Endothelial cell of umbilical vein (primary cell): ENCODE data around the gene DNAJC4. TPM values are rescaled to one million over a fixed set of nuclear protein-coding genes. Genes with fewer than 3 reads are reported as not detected.
A peak's percentile ranks its signal among the peaks of the same experiment; 100 is the strongest.

Experiments
- BruUV-seq: library from RNA; stranded (reverse); fragments of 400-500 nt; replicated peaks from 2 replicates; lab custom pipeline; 2021; lab: Mats Ljungman, UMichigan
- CTCF ChIA-PET: fragments of 300-600, 350-600 bp; sonication (Branson Sonifier 250); formaldehyde crosslinking; loops from one replicate; lab custom pipeline; 2021; ENCODE audit warnings: antibody characterized with exemption, inconsistent platforms; lab: Charles Lee
- POLR2A ChIA-PET: fragments of 300-600, 350-600 bp; sonication (Branson Sonifier 250); formaldehyde crosslinking; loops from one replicate; lab custom pipeline; 2021; ENCODE audit warnings: antibody characterized with exemption, inconsistent platforms; lab: Charles Lee
- DNase-seq: peaks from one replicate; pipeline ENCODE4 v3.0.0-alpha.2; 2011; ENCODE audit warnings: low read depth, low spot score
- FAIRE-seq: peaks from 2 replicates; lab custom pipeline; 2011; peaks lifted over from hg19 to GRCh38; lab: Jason Lieb, UNC
- H2AFZ ChIP-seq: 2 replicates; pipeline ENCODE4 v1.6.0; 2012; ENCODE audit warnings: low read depth, low read length, control low read depth, inconsistent platforms
- H3K27ac ChIP-seq: 2 replicates; pipeline ENCODE4 v1.5.1; 2011; ENCODE audit warnings: low read depth, mild to moderate bottlenecking, control low read depth, low read length, moderate library complexity; ENCODE audit not compliant: insufficient read depth
- H3K27me3 ChIP-seq, 2 experiments: 2 replicates each; pipeline versions ENCODE4 v1.6.0 to v1.6.1; 2011; ENCODE audit warnings: low read length in 2 of 2, mixed read lengths in 1 of 2; ENCODE audit not compliant: control insufficient read depth in 2 of 2, insufficient read depth in 2 of 2
- H3K36me3 ChIP-seq, 2 experiments: 2 replicates in 1 of 2; 3 replicates in 1 of 2; pipeline ENCODE4 v1.5.1; 2011; ENCODE audit warnings: low read length in 2 of 2, mild to moderate bottlenecking in 1 of 2, moderate library complexity in 1 of 2; ENCODE audit not compliant: control insufficient read depth in 2 of 2, insufficient read depth in 2 of 2; ENCODE audit errors: extremely low read depth in 1 of 2
- H3K4me1 ChIP-seq: 3 replicates; pipeline ENCODE4 v1.5.1; 2011; ENCODE audit warnings: mild to moderate bottlenecking, low read length; ENCODE audit not compliant: control insufficient read depth, insufficient read depth; ENCODE audit errors: extremely low read depth
- H3K4me2 ChIP-seq: 2 replicates; pipeline ENCODE4 v1.6.1; 2011; ENCODE audit warnings: low read length, control low read depth, mixed read lengths; ENCODE audit not compliant: insufficient read depth
- H3K4me3 ChIP-seq, 3 experiments: fragments of 200-600 bp in 1 of 3; sonication (generic), shearing (Covaris generic) in 1 of 3; replicated peaks in 1 of 3; 2 replicates each; pipeline ENCODE4 v1.5.1; 2011 to 2016; ENCODE audit warnings: control low read depth in 3 of 3, low read length in 3 of 3, mild to moderate bottlenecking in 2 of 3, inconsistent platforms in 1 of 3, low read depth in 1 of 3, moderate library complexity in 1 of 3; ENCODE audit not compliant: insufficient read depth in 1 of 3
- H3K79me2 ChIP-seq: 2 replicates; pipeline ENCODE4 v1.6.0; 2012; ENCODE audit warnings: low read length, inconsistent platforms; ENCODE audit not compliant: control insufficient read depth, insufficient read depth
- H3K9ac ChIP-seq: replicated peaks from 2 replicates; pipeline ENCODE3; 2011; ENCODE audit warnings: low read length, control low read depth; ENCODE audit not compliant: insufficient read depth; ENCODE audit errors: extremely low read depth
- H3K9me1 ChIP-seq: replicated peaks from 3 replicates; pipeline ENCODE4 v1.6.0; 2011; ENCODE audit warnings: mild to moderate bottlenecking, low read length; ENCODE audit not compliant: control insufficient read depth, insufficient read depth; ENCODE audit errors: extremely low read depth
- H3K9me3 ChIP-seq: replicated peaks from 2 replicates; pipeline ENCODE4 v1.5.1; 2012; ENCODE audit warnings: low read length, inconsistent platforms; ENCODE audit not compliant: control insufficient read depth, insufficient read depth
- H4K20me1 ChIP-seq: replicated peaks from 2 replicates; pipeline ENCODE3; 2011; ENCODE audit warnings: mild to moderate bottlenecking, low read length; ENCODE audit not compliant: control insufficient read depth, insufficient read depth; ENCODE audit errors: extremely low read depth
- CTCF ChIP-seq, 2 donors: IDR thresholded peaks; 1 replicate in 1 of 2; 2 replicates in 1 of 2; pipeline ENCODE4 v1.5.1; 2011; ENCODE audit warnings: low read length in 2 of 2, mild to moderate bottlenecking in 2 of 2, moderate library complexity in 2 of 2, control low read depth in 1 of 2, inconsistent platforms in 1 of 2, low read depth in 1 of 2; ENCODE audit not compliant: insufficient read depth in 1 of 2; ENCODE audit errors: extremely low read depth in 1 of 2
- EZH2 ChIP-seq: IDR thresholded peaks from 2 replicates; pipeline ENCODE4 v1.6.1; 2012; ENCODE audit warnings: borderline replicate concordance, low read depth, mild to moderate bottlenecking, moderate library complexity, low read length, inconsistent platforms; ENCODE audit not compliant: severe bottlenecking
- FOS ChIP-seq: IDR thresholded peaks from 2 replicates; pipeline ENCODE4 v1.6.1; 2011; ENCODE audit warnings: mild to moderate bottlenecking, low read length, moderate library complexity, borderline replicate concordance; ENCODE audit not compliant: insufficient read depth
- GATA2 ChIP-seq: IDR thresholded peaks from 2 replicates; pipeline ENCODE4 v1.7.0; 2011; ENCODE audit warnings: low read depth, mild to moderate bottlenecking, moderate library complexity, mixed read lengths, low read length; ENCODE audit not compliant: insufficient read length, insufficient read depth
- JUN ChIP-seq: IDR thresholded peaks from 2 replicates; pipeline ENCODE4 v1.6.1; 2011; ENCODE audit warnings: borderline replicate concordance, low read depth; ENCODE audit not compliant: insufficient read length, insufficient read depth
- MAX ChIP-seq: IDR thresholded peaks from 2 replicates; pipeline ENCODE4 v1.6.1; 2011; ENCODE audit not compliant: insufficient read depth, insufficient read length
- POLR2A ChIP-seq: IDR thresholded peaks from 2 replicates; pipeline ENCODE4 v1.6.1; 2012; ENCODE audit warnings: low read depth, mild to moderate bottlenecking, control low read depth, low read length
- POLR2AphosphoS5 ChIP-seq: IDR thresholded peaks from 2 replicates; pipeline ENCODE4 v1.6.1; 2012; ENCODE audit warnings: low read depth, mild to moderate bottlenecking, control low read depth, low read length, moderate library complexity; ENCODE audit not compliant: insufficient read depth
- dilution Hi-C: fragments of 300-500 bp; cut with MboI; formaldehyde crosslinking; loops from one replicate; pipeline ENCODE4 v1.15.0; 2019; ENCODE audit warnings: low sequenced_read_pairs; ENCODE audit not compliant: extremely low pct_ligation_motif_present
- intact Hi-C: fragments of 100-400 bp; cut with micrococcal nuclease; formaldehyde crosslinking; loops from one replicate; pipeline ENCODE4 v1.10.0; 2022
- polyA plus RNA-seq, 4 experiments: library from polyadenylated mRNA; depleted of rRNA in 3 of 4; stranded (reverse) in 3 of 4; unstranded in 1 of 4; fragments of >200 nt; gene quantifications; 2 replicates each; pipeline versions ENCODE4 v1.2.1 to v1.2.3, GENCODE V29; 2011 to 2012; ENCODE audit warnings: missing spikeins in 1 of 4
- total RNA-seq: library from RNA; stranded (reverse); gene quantifications from 2 replicates; pipeline ENCODE4 v1.2.3, GENCODE V29; 2021

Gene DNAJC4
- total and polyA plus RNA-seq, 2 donors (not counting 3 experiments of a cell fraction or from before 2014, with no cell fraction given) = 23.5 to 41.2 TPM

- peak; percentile 48 for DNase-seq
These were observed 3.7 kb downstream of the DNAJC4 start, which contains the start of gene VEGFB for GRCh38 chr11:64233913-64234586. Gene VEGFB, plus strand, starts transcription at chr11:64234584. Its CDS starts 250 bp downstream, at chr11:64234834.

More at GRCh38 chr11:64233913-64234586, 3.7 kb downstream of the DNAJC4 start, which contains the start of gene VEGFB:
- no peak within 1 kb of the TSS for H3K27ac ChIP-seq
- ChIA-PET POLR2A (no interaction called here), CTCF (interaction anchor here (1.9 to 2.1 kb wide), 2 partner anchors 30 to 67 kb away, joined by 6 to 10 read pairs; no protein-coding TSS in a partner anchor)
- H3K9ac ChIP-seq = peak within 1 kb of the TSS; percentile 6
- no TSS peak for BruUV-seq
- peaks cover 10% of the 10 kb centered on the region for H3K4me1 ChIP-seq
- no peaks in the 10 kb centered on the region for H3K79me2 ChIP-seq
- peak within 1 kb of the TSS; percentile 48 to 63 (median 51) for H3K4me3 ChIP-seq
- FAIRE-seq = peak; percentile 64
- no peaks in the 10 kb centered on the region for H4K20me1 ChIP-seq
- peak within 1 kb of the TSS; percentile 71 for H3K4me2 ChIP-seq
- H3K9me1 ChIP-seq = no peaks in the 10 kb centered on the region
- TF ChIP-seq POLR2A (no peak), MAX (no peak), EZH2 (no peak), CTCF (IDR thresholded peaks at IDR 0.05; ENCODE audit: extremely low read depth in 1 of 2, insufficient read depth in 1 of 2, low read depth in 1 of 2, low read length in 2 of 2) (no peak), JUN (no peak), POLR2AphosphoS5 (peak; percentile 47), GATA2 (no peak), FOS (no peak)
- peaks cover 6 to 8% of the 10 kb centered on the region in 2 experiments for H3K36me3 ChIP-seq
- no peaks in the 10 kb centered on the region for H3K9me3 ChIP-seq
- H2AFZ ChIP-seq = peak within 1 kb of the TSS; percentile 39
- intact Hi-C loops (loop anchor here (5.0 kb wide), 1 partner anchor 47 kb away; the partner anchor contains the start of gene STIP1), dilution Hi-C loops (no loop called here)
- no peaks in the 10 kb centered on the region for H3K27me3 ChIP-seq
